GM20000 (cell line): ENCODE data around the gene KCNIP1.

Source experiments
- DNase-seq: peaks from one replicate; pipeline ENCODE4 v3.0.0; 2012; ENCODE audit warnings: low spot score
- TF ChIP-seq, protein P1 (sequence below): IDR thresholded peaks from 2 replicates; pipeline ENCODE4 v1.5.1; 2012; ENCODE audit warnings: mild to moderate bottlenecking, control low read depth; ENCODE audit errors: extremely low read depth, missing control alignments

KCNIP1 gene

DNA sequence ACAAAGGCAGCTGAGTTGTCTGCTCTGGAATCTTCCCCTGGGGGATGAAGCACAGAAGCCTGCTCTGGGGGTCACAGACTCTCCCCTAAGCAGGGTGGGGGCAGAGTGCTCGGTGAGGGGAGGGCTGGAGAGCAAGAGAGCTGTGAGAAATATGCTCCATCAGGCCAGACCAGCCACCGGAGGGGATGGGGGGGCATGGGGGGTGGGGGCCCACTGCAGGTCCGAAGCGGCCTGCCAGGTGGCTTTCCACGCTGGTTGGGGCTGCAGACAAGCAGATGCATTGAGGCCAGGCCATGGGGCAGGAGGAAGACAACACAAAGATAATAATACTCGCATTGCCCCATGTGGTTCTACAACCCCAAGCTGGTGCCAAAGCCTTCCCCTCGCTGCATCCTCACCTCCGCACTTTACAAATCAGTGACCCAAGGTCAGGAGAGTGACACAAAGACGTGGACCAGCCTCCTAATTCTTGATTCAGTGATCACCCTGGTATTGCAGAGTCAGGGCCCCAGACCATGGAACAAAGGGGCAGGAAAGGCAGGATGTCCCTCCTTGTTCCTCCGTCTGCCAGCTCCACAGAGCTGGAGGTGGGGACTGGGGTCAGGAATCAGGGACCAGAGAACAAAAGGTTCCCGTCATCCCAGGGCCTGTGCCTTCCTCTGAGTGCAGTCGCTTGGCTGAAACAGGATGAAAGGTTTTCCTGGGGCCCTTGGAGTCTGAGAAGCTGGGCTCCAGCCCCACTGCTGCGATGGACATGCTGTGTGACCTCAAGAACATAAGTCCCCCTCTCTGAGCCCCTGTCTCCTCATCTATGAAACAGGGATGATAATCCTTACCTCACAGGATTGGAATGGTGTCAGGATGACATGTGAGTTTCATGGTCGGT is 242.5 kb downstream of the KCNIP1 start:
- DNase-seq: no peak
- TF ChIP-seq, protein P1, sequence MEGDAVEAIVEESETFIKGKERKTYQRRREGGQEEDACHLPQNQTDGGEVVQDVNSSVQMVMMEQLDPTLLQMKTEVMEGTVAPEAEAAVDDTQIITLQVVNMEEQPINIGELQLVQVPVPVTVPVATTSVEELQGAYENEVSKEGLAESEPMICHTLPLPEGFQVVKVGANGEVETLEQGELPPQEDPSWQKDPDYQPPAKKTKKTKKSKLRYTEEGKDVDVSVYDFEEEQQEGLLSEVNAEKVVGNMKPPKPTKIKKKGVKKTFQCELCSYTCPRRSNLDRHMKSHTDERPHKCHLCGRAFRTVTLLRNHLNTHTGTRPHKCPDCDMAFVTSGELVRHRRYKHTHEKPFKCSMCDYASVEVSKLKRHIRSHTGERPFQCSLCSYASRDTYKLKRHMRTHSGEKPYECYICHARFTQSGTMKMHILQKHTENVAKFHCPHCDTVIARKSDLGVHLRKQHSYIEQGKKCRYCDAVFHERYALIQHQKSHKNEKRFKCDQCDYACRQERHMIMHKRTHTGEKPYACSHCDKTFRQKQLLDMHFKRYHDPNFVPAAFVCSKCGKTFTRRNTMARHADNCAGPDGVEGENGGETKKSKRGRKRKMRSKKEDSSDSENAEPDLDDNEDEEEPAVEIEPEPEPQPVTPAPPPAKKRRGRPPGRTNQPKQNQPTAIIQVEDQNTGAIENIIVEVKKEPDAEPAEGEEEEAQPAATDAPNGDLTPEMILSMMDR: no peak

DNA sequence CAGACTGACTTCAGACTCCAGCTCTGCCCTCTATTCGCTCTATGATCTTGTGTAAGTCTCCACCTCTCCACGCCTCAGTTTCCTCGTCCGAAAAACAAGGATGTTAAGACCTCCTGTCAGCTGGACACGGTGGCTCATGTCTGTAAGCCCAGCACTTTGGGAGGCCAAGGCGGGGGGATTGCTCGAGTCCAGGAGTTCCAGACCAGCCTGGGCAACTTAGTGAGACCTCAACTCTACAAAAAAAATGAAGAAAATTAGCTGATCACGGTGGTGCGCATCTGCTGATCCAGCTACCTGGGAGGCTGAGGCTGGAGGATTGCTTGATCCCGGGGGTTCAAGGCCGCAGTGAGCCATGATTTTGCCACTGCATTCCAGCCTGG is 243.1 kb downstream of the KCNIP1 start:
- TF ChIP-seq, protein P1: no peak
- no peak for DNase-seq

DNA sequence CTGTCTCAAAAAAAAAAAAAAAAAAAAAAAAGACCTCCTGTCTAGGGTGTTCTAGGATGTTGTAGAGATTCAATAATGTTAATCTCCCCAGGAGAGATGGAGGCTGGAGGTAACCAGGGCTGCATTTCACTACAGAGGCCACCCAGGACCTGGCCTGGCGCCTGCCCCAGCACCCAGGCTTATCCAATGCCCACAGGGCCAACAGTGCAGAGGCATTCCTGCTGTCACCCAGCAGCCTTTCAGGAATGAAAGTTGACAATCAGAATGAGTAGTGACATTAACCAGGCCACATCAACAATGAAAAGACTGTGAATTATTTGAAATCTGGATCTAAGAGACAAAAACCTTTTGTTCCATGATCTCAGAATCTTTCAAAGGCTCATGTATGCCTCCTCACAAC is 243.5 kb downstream of the KCNIP1 start:
- TF ChIP-seq, protein P1: no peak
- no peak for DNase-seq

DNA sequence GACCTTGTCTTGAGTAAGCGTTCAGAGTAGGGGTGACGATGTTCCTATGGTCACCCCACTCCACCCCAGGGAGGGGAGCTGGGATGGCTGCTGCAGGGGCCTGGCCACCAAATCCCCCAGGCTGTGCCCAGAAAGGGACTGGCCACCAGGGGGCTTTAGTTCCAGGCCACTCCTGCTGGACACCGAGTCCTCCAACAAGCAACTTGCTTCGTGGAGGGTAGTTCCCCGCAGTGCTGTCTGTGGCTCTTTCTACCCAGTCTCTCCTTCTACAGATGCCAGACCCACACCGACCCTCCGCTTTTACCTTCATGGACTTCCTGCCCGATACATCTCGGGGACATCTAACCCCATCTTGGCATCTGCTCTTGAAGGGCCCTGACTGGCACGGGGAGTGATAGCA is 244.0 kb downstream of the KCNIP1 start:
- TF ChIP-seq, protein P1: no peak
- no peak for DNase-seq

DNA sequence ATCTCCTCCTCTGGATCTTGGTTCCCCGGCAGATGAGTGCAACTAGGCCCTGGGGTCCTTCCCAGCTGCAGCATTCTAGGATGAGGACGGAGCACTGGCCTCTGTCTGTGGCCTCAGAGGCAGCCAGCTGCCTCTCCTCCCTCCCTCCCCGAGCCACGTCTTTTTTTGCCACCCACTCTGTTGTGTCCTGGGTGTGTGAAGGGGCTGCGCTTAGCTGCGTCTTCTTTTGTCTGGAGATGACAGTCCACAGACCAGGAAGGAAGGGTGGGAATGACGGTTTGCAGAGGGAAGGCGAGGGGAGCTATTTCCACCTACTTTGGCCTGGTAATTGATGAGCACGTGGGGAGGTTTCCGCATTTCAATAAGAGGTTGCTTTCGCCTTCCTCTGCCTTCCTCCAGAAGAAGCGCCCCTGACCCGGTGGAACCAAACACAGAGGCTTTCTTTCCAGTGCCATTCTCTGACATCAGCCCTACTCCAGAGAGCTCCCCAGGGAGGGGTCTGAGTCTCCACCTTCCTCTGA is 245.2 kb downstream of the KCNIP1 start:
- TF ChIP-seq, protein P1: no peak
- no peak for DNase-seq

DNA sequence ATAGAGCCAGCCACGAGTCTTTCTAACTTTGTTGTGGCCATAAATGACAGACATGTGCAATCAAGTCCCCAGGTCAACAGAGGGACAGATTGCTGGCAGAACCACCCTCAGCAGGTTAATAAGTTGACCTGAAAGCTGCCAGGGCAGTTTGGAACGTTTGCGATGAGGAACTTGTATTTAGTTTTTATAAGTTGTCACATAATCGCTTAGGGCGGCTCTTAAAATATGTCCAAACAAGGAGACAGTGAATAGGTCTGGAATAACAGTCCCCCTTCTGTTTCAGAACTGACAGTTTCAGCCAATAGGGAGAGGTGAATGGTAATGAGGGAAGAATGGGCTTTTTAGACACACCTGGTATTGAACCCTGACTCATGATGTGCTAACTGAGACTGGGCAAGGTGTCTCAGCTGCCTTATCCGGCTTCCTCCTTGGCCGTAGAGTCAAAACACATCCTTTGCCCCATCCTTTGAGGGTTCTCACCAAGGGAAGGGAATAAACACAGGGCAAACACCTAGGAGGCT is 246.2 kb downstream of the KCNIP1 start:
- TF ChIP-seq, protein P1: no peak
- DNase-seq: no peak

DNA sequence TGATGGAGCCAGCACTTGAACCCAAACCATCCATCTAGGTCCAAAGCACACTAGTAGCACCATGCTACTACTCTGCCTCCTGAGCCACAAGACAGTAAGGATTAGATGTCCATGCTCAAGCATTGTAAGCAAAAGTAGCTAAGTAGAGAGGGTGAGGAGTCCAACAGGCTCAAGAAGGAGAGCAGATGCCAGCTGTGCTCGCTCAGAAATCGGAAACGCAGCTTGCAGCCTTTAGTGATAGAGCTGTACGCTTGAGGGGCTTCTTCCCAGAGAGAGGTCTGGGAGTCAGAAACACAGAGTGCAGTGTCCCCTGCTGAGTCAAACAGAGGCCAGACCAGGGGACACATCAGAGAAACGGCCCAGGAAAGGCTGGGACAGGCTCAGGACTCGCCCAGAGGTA is 247.0 kb downstream of the KCNIP1 start:
- no peak for DNase-seq
- TF ChIP-seq, protein P1: no peak
